ENCODE measurements around the gene PRKCSH.

GRCh38 chr19:11495885-11496284, 60.5 kb downstream of the PRKCSH start:
- TF ChIP-seq CTCF (IDR thresholded peaks at IDR 0.05): no peak
- TF ChIP-seq POLR2A (IDR thresholded peaks at IDR 0.05): no peak
